D721Med (cell line): ENCODE results near the gene CADPS2.

ENCODE experiments used
- DNase-seq: peaks from one replicate; pipeline ENCODE4 v3.0.0; 2011; ENCODE audit warnings: low spot score; ENCODE audit not compliant: insufficient read length
- FAIRE-seq: peaks from 2 replicates; lab custom pipeline; 2011; peaks lifted over from hg19 to GRCh38; lab: Jason Lieb, UNC
- CTCF ChIP-seq: IDR thresholded peaks from 2 replicates; pipeline ENCODE4 v1.5.1; 2012; ENCODE audit warnings: mild to moderate bottlenecking, control low read depth; ENCODE audit not compliant: insufficient read depth; ENCODE audit errors: missing control alignments

The CADPS2 gene

GRCh38 chr7:122702872-122703510 is 183.3 kb downstream of the CADPS2 start, which contains the start of gene RNF148:
RNF148 (minus strand) TSS chr7:122702922; CDS start chr7:122702750, 172 bp downstream.
- FAIRE-seq (no peak), DNase-seq (no peak)
- no peak for TF ChIP-seq CTCF

- TF ChIP-seq CTCF, result no peak
- FAIRE-seq (no peak), DNase-seq (no peak)
These were observed 187.2 kb downstream of the CADPS2 start, which contains the start of gene RNF133 for GRCh38 chr7:122699017-122699416. RNF133 (minus strand) TSS chr7:122699117; CDS start chr7:122698918, 199 bp downstream.

GRCh38 chr7:122695816-122696215 is 190.4 kb downstream of the CADPS2 start:
- no peak for TF ChIP-seq CTCF
- FAIRE-seq (no peak), DNase-seq (no peak)

GRCh38 chr7:122694697-122695096 is 191.6 kb downstream of the CADPS2 start:
- FAIRE-seq (no peak), DNase-seq (no peak)
- no peak for TF ChIP-seq CTCF

- no peak for TF ChIP-seq CTCF
- no peak for FAIRE-seq
- DNase-seq, result no peak
These were observed 193.4 kb downstream of the CADPS2 start for GRCh38 chr7:122692769-122693309.

- DNase-seq, result no peak
- FAIRE-seq, result no peak
- TF ChIP-seq CTCF, result no peak
These were observed 194.6 kb downstream of the CADPS2 start for GRCh38 chr7:122691569-122692235.
